ENCODE data around the gene GPR158. TPM values are rescaled to one million over a fixed set of nuclear protein-coding genes. Genes with fewer than 3 reads are reported as not detected.
"Not testable (repeated sequence)": the region's sequence is repeated elsewhere in the genome, so short reads cannot be mapped to it uniquely, and the experiment has no call there.

The GPR158 gene
- total RNA-seq, 1 donor from 2014 or later: 0.10 TPM

DNA sequence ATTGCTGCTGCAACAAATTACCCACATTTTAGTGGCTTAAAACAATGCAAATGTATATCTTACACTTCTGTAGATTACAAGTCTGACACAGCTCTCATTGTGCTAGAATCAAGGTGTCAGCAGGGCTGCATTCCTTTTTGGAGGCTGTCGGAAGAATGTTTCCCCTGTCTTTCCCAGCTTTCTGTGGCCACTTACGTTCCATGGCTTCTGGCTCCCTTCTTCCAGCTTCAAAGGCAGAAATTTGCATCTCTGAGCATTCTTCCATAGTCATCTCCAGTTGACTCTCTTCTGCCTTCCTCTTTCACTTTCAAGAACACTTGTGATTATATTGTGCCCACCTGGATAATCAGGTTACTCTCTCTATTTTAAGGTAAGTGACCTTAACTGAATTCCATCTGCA lies 125.3 kb downstream of the GPR158 start:
- H3K27me3 Mint-ChIP-seq: peaks cover 3% of the 10 kb centered on the region
- H3K27ac Mint-ChIP-seq: no peak overlapping the region
- H3K4me1 Mint-ChIP-seq (ENCODE audit: low read depth): peaks cover 6% of the 10 kb centered on the region
- H3K36me3 Mint-ChIP-seq (ENCODE audit: insufficient read depth): no peaks in the 10 kb centered on the region
- H3K4me3 Mint-ChIP-seq (ENCODE audit: low read depth): no peak overlapping the region
- TF ChIP-seq, protein P1, sequence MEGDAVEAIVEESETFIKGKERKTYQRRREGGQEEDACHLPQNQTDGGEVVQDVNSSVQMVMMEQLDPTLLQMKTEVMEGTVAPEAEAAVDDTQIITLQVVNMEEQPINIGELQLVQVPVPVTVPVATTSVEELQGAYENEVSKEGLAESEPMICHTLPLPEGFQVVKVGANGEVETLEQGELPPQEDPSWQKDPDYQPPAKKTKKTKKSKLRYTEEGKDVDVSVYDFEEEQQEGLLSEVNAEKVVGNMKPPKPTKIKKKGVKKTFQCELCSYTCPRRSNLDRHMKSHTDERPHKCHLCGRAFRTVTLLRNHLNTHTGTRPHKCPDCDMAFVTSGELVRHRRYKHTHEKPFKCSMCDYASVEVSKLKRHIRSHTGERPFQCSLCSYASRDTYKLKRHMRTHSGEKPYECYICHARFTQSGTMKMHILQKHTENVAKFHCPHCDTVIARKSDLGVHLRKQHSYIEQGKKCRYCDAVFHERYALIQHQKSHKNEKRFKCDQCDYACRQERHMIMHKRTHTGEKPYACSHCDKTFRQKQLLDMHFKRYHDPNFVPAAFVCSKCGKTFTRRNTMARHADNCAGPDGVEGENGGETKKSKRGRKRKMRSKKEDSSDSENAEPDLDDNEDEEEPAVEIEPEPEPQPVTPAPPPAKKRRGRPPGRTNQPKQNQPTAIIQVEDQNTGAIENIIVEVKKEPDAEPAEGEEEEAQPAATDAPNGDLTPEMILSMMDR (IDR thresholded peaks at IDR 0.05; ENCODE audit: unreplicated experiment): no peak
- DNase-seq (ENCODE audit: low spot score, unreplicated experiment): no peak
- H3K9me3 Mint-ChIP-seq (ENCODE audit: low read depth): no peaks in the 10 kb centered on the region

DNA sequence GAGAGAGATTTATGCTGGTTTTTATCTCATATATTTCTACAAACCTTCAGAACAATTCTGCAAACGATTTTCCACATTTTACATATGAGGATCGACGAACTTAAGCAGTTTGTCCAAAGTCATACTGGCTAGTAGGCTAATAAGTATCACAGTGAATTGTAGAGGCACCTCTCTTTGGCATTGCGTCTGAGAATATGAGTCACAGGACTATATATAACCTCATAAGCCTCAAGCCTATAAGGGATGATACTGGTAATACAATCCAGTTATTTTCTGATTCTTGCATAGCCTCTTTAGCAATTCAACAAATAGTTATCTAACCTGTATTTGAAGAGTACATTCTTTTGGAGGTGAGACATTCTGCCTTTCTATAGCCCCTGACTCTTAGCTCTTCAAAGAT lies 129.8 kb downstream of the GPR158 start:
- Mint-ChIP-seq H3K9me3 (ENCODE audit: low read depth) (peaks cover 15% of the 10 kb centered on the region), H3K27ac (no peak overlapping the region), H3K4me3 (ENCODE audit: low read depth) (no peak overlapping the region), H3K36me3 (ENCODE audit: insufficient read depth) (no peaks in the 10 kb centered on the region), H3K27me3 (peaks cover 3% of the 10 kb centered on the region), H3K4me1 (ENCODE audit: low read depth) (peaks cover 6% of the 10 kb centered on the region)
- TF ChIP-seq, protein P1 (IDR thresholded peaks at IDR 0.05; ENCODE audit: unreplicated experiment): no peak
- DNase-seq (ENCODE audit: low spot score, unreplicated experiment): no peak

DNA sequence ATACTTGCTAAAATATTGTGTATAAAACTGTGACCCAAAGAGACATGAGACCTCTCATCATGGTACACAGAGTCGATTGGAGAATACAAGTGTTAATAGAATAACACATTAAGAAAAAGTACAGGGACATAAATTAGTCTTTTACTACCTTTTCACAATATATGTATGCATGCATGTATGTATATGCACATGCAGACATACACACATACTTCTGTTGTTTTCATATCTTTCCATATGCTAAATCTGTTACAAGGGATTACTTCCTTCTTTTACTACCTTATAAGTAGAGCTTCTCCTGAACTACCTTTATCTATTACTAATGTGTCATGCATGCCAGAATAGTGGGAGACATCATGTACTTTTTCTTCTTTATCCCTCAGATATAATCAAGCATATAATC lies 131.6 kb downstream of the GPR158 start:
- DNase-seq (ENCODE audit: low spot score, unreplicated experiment): no peak
- H3K4me3 Mint-ChIP-seq (ENCODE audit: low read depth): no peak overlapping the region
- H3K36me3 Mint-ChIP-seq (ENCODE audit: insufficient read depth): no peaks in the 10 kb centered on the region
- H3K4me1 Mint-ChIP-seq (ENCODE audit: low read depth): no peaks in the 10 kb centered on the region
- no peak overlapping the region for H3K27ac Mint-ChIP-seq
- H3K27me3 Mint-ChIP-seq: no peaks in the 10 kb centered on the region
- peaks cover 21% of the 10 kb centered on the region for H3K9me3 Mint-ChIP-seq (ENCODE audit: low read depth)
- TF ChIP-seq, protein P1 (IDR thresholded peaks at IDR 0.05; ENCODE audit: unreplicated experiment): no peak

DNA sequence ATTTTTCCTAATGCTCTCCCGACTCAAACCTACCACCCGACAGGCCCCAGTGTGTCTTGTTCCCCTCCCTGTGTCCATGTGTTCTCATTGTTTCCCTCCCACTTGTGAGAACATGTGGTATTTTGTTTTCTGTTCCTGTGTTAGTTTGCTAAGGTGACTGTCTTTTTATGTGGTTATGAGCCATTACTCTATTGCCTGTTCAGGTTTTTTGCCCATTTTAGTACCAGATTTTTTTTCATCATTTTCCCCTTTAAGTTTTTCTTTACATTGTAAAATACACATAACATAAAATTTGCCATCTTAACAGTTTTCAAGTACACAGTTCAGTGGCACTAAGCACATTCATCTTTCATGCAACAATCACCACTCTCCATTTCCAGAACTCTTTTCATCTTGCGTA lies 133.5 kb downstream of the GPR158 start:
- DNase-seq (ENCODE audit: low spot score, unreplicated experiment): no peak
- H3K9me3 Mint-ChIP-seq (ENCODE audit: low read depth): peaks cover 21% of the 10 kb centered on the region
- H3K36me3 Mint-ChIP-seq (ENCODE audit: insufficient read depth): no peaks in the 10 kb centered on the region
- no peaks in the 10 kb centered on the region for H3K4me1 Mint-ChIP-seq (ENCODE audit: low read depth)
- H3K27ac Mint-ChIP-seq: no peak overlapping the region
- H3K4me3 Mint-ChIP-seq (ENCODE audit: low read depth): no peak overlapping the region
- TF ChIP-seq, protein P1 (IDR thresholded peaks at IDR 0.05; ENCODE audit: unreplicated experiment): no peak
- H3K27me3 Mint-ChIP-seq: no peaks in the 10 kb centered on the region

DNA sequence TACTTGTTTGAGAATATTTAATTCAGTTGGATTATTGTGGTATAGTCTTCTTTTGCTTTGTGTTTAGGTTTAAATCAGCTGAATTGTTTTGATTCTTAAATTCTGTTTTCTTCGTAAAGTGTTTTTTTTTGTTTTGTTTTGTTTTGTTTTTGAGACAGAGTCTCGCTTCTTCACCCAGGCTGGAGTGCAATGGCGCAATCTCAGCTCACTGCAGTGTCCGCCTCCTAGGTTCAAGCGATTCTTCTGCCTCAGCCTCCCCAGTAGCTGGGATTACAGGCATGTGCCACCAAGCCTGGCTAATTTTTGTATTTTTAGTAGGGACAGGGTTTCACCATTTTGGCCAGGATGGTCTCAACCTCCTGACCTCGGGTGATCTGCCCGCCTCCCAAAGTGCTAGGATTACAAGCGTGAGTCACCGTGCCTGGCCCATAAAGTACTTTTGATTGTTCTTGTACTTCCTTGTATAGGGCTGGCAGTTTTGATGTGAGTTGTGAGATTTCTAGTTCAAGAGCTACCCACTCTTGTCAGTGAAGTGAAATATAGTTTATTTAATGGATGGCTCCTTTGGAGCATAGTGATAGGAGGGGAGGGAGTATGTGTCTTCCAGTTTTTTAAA lies 142.9 kb downstream of the GPR158 start:
- H3K36me3 Mint-ChIP-seq (ENCODE audit: insufficient read depth); DNase-seq (ENCODE audit: low spot score, unreplicated experiment); H3K4me3 Mint-ChIP-seq (ENCODE audit: low read depth); H3K27ac Mint-ChIP-seq; H3K4me1 Mint-ChIP-seq (ENCODE audit: low read depth); H3K9me3 Mint-ChIP-seq (ENCODE audit: low read depth); H3K27me3 Mint-ChIP-seq: not testable (repeated sequence)

DNA sequence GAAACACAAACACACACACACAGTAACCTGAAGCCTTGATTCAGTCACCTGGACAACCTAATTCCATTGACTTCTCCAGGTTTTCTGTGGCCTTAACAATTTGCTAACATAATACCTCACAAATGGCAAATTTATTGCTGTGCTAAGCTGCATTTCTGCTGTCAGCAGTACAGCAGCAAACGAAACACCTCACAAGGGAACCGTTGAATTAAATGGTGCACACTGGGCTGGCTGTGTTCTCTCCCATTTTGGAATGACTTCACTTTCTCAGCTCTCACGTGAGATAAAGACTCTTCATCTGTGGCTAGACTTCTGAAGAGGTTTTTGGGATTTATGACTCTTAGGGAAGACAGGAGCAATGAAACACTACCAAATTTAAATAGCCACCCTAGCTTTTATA lies 152.5 kb downstream of the GPR158 start:
- no peak for DNase-seq (ENCODE audit: low spot score, unreplicated experiment)
- Mint-ChIP-seq H3K36me3 (ENCODE audit: insufficient read depth) (no peaks in the 10 kb centered on the region), H3K9me3 (ENCODE audit: low read depth) (peaks cover 5% of the 10 kb centered on the region), H3K4me3 (ENCODE audit: low read depth) (no peak overlapping the region), H3K27me3 (no peaks in the 10 kb centered on the region), H3K4me1 (ENCODE audit: low read depth) (peaks cover 4% of the 10 kb centered on the region), H3K27ac (no peak overlapping the region)
- TF ChIP-seq, protein P1 (IDR thresholded peaks at IDR 0.05; ENCODE audit: unreplicated experiment): no peak

All from progenitor cell of endocrine pancreas (in vitro differentiated cells).